HG02970 (cell line): Measurements from ENCODE around the gene GRIP2.

Experiments used
- ATAC-seq: cut with Tn5 transposase; IDR thresholded peaks from one replicate; pipeline ENCODE4 v1.9.1; 2021; ENCODE audit warnings: mild to moderate bottlenecking, moderate library complexity, moderate number of reproducible peaks; ENCODE audit not compliant: unreplicated experiment, low FRiP score

Gene GRIP2

DNA sequence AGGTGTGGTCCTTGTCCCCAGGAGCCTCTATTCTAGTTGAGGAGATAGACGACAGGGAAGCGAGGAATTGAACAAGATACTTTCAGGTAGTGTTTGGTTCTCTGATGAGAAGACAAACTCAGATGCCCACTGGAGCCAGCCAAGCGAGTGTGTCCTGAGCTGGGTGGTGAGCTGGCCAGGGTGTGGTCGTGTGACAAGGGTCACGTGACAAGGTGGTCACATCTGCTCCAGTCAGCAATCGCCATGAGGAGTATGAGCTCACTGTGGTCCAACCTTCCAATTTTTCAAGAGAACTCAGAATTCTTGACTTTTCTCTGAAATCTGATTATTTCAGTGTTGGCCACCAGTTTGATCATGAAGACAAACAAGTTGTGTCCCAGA, 98.2 kb downstream of the GRIP2 start:
- no peak for ATAC-seq

GRCh38 chr3:14441240-14441919, 98.8 kb downstream of the GRIP2 start:
- no peak for ATAC-seq

GRCh38 chr3:14440531-14441239, 99.5 kb downstream of the GRIP2 start:
- ATAC-seq = no peak

DNA sequence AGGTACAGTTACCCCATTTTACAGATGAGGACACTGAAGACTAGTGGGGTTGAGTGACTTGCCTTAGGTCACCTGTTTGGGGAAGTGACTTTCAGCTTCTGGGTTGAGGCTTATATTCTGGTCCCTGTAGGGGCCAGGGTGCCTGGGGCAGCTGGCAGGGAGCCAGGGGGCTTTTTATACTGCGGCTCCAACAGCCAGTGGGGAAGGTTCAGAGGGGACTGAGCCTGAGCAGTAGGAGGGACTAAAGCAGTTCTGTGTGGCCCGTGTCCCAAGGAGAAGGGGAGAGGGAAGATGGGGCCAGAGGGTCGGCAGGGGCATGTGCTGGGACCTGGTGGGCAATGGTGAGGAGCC, 100.0 kb downstream of the GRIP2 start:
- no peak for ATAC-seq

- no peak for ATAC-seq
These were observed 100.5 kb downstream of the GRIP2 start for GRCh38 chr3:14439501-14440167.
